Measurements from ENCODE around the gene PHACTR4. TPM values are rescaled to one million over a fixed set of nuclear protein-coding genes. Genes with fewer than 3 reads are reported as not detected.
A peak's percentile ranks its signal among the peaks of the same experiment; 100 is the strongest.
"Not testable (repeated sequence)": the region's sequence is repeated elsewhere in the genome, so short reads cannot be mapped to it uniquely, and the experiment has no call there.

Gene PHACTR4
- total and polyA plus RNA-seq, 2 experiments from 2014 or later, result 21.5 to 22.1 TPM

DNA sequence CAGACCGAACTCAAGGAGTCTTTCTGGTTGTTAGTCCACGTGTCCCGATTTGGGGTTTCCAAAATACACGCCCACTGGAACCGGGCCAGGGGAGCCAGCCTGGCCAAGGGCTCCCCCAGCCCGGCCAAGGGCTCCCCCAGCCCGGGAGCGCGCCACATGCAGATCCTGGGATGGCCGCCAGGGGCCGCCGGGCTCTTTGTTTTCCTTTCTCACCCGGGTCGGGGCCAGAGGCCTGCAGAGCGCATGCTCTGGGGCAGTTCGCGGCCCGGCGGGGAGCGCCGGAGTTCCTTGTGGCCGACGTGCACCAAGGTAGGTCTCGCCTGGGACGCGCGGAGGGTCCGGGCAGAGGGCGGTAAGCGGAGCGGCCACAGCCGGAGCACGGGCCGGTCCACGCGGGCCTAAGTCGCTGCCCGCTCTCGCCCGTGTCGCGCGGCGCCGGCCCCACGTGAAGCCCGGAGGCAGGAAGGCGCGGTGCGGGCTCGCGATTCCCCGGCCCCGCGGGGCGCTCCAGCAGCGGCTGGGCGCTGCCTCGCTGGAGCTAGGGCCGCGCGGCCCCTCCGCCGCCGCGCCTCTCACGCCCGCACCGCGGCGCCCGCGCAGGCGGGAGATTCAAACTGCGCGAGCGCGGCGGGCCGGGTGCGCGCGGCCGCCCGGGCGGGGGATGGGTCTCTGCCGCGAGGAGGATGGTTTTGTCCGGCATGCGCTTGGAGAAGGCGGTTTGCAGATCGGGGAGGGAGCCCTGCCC is 148.6 kb downstream of the PHACTR4 start:
- no peaks in the 10 kb centered on the region for H3K9me3 ChIP-seq (ENCODE audit: low read depth)
- H3K4me3 ChIP-seq, result peak overlapping the region; percentile 93
- H3K4me1 ChIP-seq (ENCODE audit: insufficient read depth), result peaks cover 6% of the 10 kb centered on the region
- no peaks in the 10 kb centered on the region for H3K36me3 ChIP-seq (replicated peaks; ENCODE audit: insufficient read depth, low read depth)
- peak; percentile 95 for DNase-seq (ENCODE audit: low spot score)
- under 1% methylated on average over 72 of the region's 92 CpGs for WGBS (ENCODE audit: low lambda C conversion rate, missing lambda C conversion rate)
- peak overlapping the region; percentile 97 for H3K4me2 ChIP-seq
- H3K9me2 ChIP-seq (replicated peaks; ENCODE audit: insufficient read depth), result no peaks in the 10 kb centered on the region
- peak overlapping the region; percentile 90 for H3K27ac ChIP-seq
- peaks cover 16% of the 10 kb centered on the region for H4K20me1 ChIP-seq (ENCODE audit: insufficient read depth, poor library complexity, severe bottlenecking)
- no peaks in the 10 kb centered on the region for H3K27me3 ChIP-seq
- TF ChIP-seq, protein P1, sequence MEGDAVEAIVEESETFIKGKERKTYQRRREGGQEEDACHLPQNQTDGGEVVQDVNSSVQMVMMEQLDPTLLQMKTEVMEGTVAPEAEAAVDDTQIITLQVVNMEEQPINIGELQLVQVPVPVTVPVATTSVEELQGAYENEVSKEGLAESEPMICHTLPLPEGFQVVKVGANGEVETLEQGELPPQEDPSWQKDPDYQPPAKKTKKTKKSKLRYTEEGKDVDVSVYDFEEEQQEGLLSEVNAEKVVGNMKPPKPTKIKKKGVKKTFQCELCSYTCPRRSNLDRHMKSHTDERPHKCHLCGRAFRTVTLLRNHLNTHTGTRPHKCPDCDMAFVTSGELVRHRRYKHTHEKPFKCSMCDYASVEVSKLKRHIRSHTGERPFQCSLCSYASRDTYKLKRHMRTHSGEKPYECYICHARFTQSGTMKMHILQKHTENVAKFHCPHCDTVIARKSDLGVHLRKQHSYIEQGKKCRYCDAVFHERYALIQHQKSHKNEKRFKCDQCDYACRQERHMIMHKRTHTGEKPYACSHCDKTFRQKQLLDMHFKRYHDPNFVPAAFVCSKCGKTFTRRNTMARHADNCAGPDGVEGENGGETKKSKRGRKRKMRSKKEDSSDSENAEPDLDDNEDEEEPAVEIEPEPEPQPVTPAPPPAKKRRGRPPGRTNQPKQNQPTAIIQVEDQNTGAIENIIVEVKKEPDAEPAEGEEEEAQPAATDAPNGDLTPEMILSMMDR (IDR thresholded peaks at IDR 0.05; ENCODE audit: poor library complexity), result peak; percentile 97
- TF ChIP-seq EZH2 (IDR thresholded peaks at IDR 0.05; ENCODE audit: borderline replicate concordance) (no peak), EZH2phosphoT487 (IDR thresholded peaks at IDR 0.05; ENCODE audit: low read depth, severe bottlenecking, unreplicated experiment) (no peak)
- peaks cover 40% of the 10 kb centered on the region for H3K79me2 ChIP-seq
- H2AFZ ChIP-seq, result peak overlapping the region; percentile 75

DNA sequence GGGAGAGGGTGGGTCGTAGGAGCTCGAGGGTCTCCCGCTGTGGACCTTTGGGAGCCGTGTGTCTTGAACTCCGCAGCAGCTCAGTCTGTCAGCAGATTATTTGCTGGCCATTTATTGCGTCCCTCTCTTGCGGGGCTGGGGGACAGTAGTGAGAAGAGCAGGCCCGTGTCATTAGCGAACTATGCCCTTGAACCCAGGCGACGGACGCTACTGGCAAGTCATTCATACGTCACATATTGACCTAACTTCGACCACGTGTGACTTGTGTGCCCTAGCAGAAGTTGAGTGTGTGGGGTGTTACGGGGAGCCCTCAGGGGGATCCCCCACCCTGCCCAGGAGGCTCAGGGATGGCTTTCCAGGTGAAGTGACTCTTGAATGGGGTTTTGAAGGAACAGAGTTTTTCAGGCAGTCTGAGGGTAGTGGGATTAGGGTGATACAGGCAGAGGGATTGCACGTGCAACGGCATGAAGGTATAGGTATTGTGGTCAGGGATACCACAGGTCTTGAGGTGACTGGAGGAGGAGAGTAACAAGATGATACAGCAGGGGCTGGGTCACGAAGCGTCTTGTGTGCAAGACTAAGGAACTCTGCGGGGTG is 149.3 kb downstream of the PHACTR4 start:
- TF ChIP-seq EZH2 (IDR thresholded peaks at IDR 0.05; ENCODE audit: borderline replicate concordance) (no peak), EZH2phosphoT487 (IDR thresholded peaks at IDR 0.05; ENCODE audit: low read depth, severe bottlenecking, unreplicated experiment) (no peak)
- TF ChIP-seq, protein P1 (IDR thresholded peaks at IDR 0.05; ENCODE audit: poor library complexity), result no peak
- Histone ChIP-seq H3K9me3 (ENCODE audit: low read depth) (no peaks in the 10 kb centered on the region), H3K27ac (peak overlapping the region; percentile 76), H3K4me2 (peak overlapping the region; percentile 97), H4K20me1 (ENCODE audit: insufficient read depth, poor library complexity, severe bottlenecking) (peaks cover 9% of the 10 kb centered on the region), H3K36me3 (replicated peaks; ENCODE audit: insufficient read depth, low read depth) (no peaks in the 10 kb centered on the region), H3K79me2 (peaks cover 47% of the 10 kb centered on the region), H3K9me2 (replicated peaks; ENCODE audit: insufficient read depth) (no peaks in the 10 kb centered on the region), H3K4me1 (ENCODE audit: insufficient read depth) (peaks cover 6% of the 10 kb centered on the region), H3K4me3 (peak overlapping the region; percentile 75), H2AFZ (peak overlapping the region; percentile 60), H3K27me3 (no peaks in the 10 kb centered on the region)
- peak; percentile 38 for DNase-seq (ENCODE audit: low spot score)
- WGBS (ENCODE audit: low lambda C conversion rate, missing lambda C conversion rate), result 9% methylated on average over 19 of the region's 21 CpGs

- H3K4me3 ChIP-seq, result no peak overlapping the region
- H3K9me2 ChIP-seq (replicated peaks; ENCODE audit: insufficient read depth), result no peaks in the 10 kb centered on the region
- no peak for DNase-seq (ENCODE audit: low spot score)
- peaks cover 9% of the 10 kb centered on the region for H4K20me1 ChIP-seq (ENCODE audit: insufficient read depth, poor library complexity, severe bottlenecking)
- H3K36me3 ChIP-seq (replicated peaks; ENCODE audit: insufficient read depth, low read depth), result no peaks in the 10 kb centered on the region
- no peaks in the 10 kb centered on the region for H3K27me3 ChIP-seq
- H2AFZ ChIP-seq, result no peak overlapping the region
- H3K79me2 ChIP-seq, result peaks cover 55% of the 10 kb centered on the region
- H3K4me1 ChIP-seq (ENCODE audit: insufficient read depth), result peaks cover 6% of the 10 kb centered on the region
- no peak for TF ChIP-seq EZH2 (IDR thresholded peaks at IDR 0.05; ENCODE audit: borderline replicate concordance)
- no peak for TF ChIP-seq EZH2phosphoT487 (IDR thresholded peaks at IDR 0.05; ENCODE audit: low read depth, severe bottlenecking, unreplicated experiment)
- TF ChIP-seq, protein P1 (IDR thresholded peaks at IDR 0.05; ENCODE audit: poor library complexity), result no peak
- peak overlapping the region; percentile 97 for H3K4me2 ChIP-seq
- H3K9me3 ChIP-seq (ENCODE audit: low read depth), result no peaks in the 10 kb centered on the region
- H3K27ac ChIP-seq, result no peak overlapping the region
- 73% methylated on average over 10 of the region's 10 CpGs for WGBS (ENCODE audit: low lambda C conversion rate, missing lambda C conversion rate)
Measured at GRCh38 chr1:28519946-28520725, 150.6 kb downstream of the PHACTR4 start.

DNA sequence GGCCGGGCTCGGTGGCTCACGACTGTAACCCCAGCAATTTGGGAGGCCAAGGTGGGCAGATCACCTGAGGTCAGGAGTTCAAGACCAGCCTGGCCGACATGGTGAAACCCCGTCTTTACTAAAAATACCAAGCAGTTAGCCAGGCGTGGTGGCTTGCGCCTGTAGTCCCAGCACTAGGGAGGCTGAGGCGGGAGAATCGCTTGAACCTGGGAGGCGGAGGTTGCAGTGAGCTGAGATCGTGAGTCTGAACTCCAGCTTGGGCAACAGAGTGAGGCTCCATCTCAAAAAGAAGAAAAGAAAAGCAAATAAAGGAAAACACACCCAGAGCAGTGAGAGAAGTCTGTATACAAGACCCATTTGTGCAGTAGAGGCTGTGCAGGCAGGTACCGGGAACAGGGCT is 151.3 kb downstream of the PHACTR4 start:
- not testable (repeated sequence) for H3K36me3 ChIP-seq (replicated peaks; ENCODE audit: insufficient read depth, low read depth); H3K4me3 ChIP-seq; H3K9me3 ChIP-seq (ENCODE audit: low read depth); H3K27me3 ChIP-seq; H3K4me1 ChIP-seq (ENCODE audit: insufficient read depth); H4K20me1 ChIP-seq (ENCODE audit: insufficient read depth, poor library complexity, severe bottlenecking); H3K27ac ChIP-seq; H3K9me2 ChIP-seq (replicated peaks; ENCODE audit: insufficient read depth); DNase-seq (ENCODE audit: low spot score); H3K4me2 ChIP-seq; H2AFZ ChIP-seq
- WGBS (ENCODE audit: low lambda C conversion rate, missing lambda C conversion rate), result 93% methylated on average over 12 of the region's 12 CpGs
- H3K79me2 ChIP-seq, result peaks cover 55% of the 10 kb centered on the region
